GM18505 (cell line): ENCODE data around the gene NNMT.

Source experiments
- ATAC-seq: cut with Tn5 transposase; IDR thresholded peaks from one replicate; pipeline ENCODE4 v1.9.1; 2021; ENCODE audit not compliant: unreplicated experiment
- POLR2A ChIP-seq: IDR thresholded peaks from 4 replicates; pipeline ENCODE4 v1.6.1; 2011; ENCODE audit warnings: borderline replicate concordance; ENCODE audit not compliant: insufficient read depth, insufficient read length; ENCODE audit errors: extremely low read depth

The NNMT gene

GRCh38 chr11:114270531-114271270 lies 25.5 kb upstream of the NNMT start:
- ATAC-seq, result no peak
- TF ChIP-seq POLR2A, result no peak

GRCh38 chr11:114271316-114271715 lies 24.9 kb upstream of the NNMT start:
- no peak for ATAC-seq

GRCh38 chr11:114272311-114272710 lies 23.9 kb upstream of the NNMT start:
- ATAC-seq, result no peak
- TF ChIP-seq POLR2A, result no peak

More at GRCh38 chr11:114271316-114271715, 24.9 kb upstream of the NNMT start:
- no peak for TF ChIP-seq POLR2A

GRCh38 chr11:114273071-114273470 lies 23.1 kb upstream of the NNMT start:
- no peak for ATAC-seq
- TF ChIP-seq POLR2A, result no peak

- TF ChIP-seq POLR2A, result no peak
- no peak for ATAC-seq
Observed at GRCh38 chr11:114273890-114274635, 22.1 kb upstream of the NNMT start.

- no peak for TF ChIP-seq POLR2A
- ATAC-seq, result no peak
Observed at GRCh38 chr11:114274637-114275036, 21.6 kb upstream of the NNMT start.

- no peak for TF ChIP-seq POLR2A
- no peak for ATAC-seq
Observed at GRCh38 chr11:114275280-114275679, 20.9 kb upstream of the NNMT start.

GRCh38 chr11:114276077-114276476 lies 20.1 kb upstream of the NNMT start:
- TF ChIP-seq POLR2A, result no peak
- no peak for ATAC-seq

GRCh38 chr11:114277637-114278341 lies 18.4 kb upstream of the NNMT start:
- TF ChIP-seq POLR2A, result no peak
- no peak for ATAC-seq

- ATAC-seq, result no peak
Observed at GRCh38 chr11:114278342-114279065, 17.7 kb upstream of the NNMT start.

GRCh38 chr11:114279792-114280546 lies 16.2 kb upstream of the NNMT start:
- no peak for TF ChIP-seq POLR2A
- no peak for ATAC-seq

More at GRCh38 chr11:114278342-114279065, 17.7 kb upstream of the NNMT start:
- no peak for TF ChIP-seq POLR2A

GRCh38 chr11:114280696-114281095 lies 15.5 kb upstream of the NNMT start:
- no peak for ATAC-seq

GRCh38 chr11:114281388-114281956 lies 14.7 kb upstream of the NNMT start:
- no peak for ATAC-seq
- no peak for TF ChIP-seq POLR2A

More at GRCh38 chr11:114280696-114281095, 15.5 kb upstream of the NNMT start:
- TF ChIP-seq POLR2A, result no peak

- no peak for ATAC-seq
- no peak for TF ChIP-seq POLR2A
Observed at GRCh38 chr11:114282488-114282887, 13.7 kb upstream of the NNMT start.
